Stimulated activated CD4-positive, alpha-beta T cell treated with anti-CD3 and anti-CD28 coated beads, Interleukin-4, amount 100 ng/mL, for 48 hours (primary cell): ENCODE measurements around the gene SMIM45.

Experiments
- DNase-seq, 2 donors: peaks; one replicate each; pipeline ENCODE4 v3.0.0-alpha.2; 2020; ENCODE audit warnings: low read depth in 2 of 2

Gene SMIM45

DNA sequence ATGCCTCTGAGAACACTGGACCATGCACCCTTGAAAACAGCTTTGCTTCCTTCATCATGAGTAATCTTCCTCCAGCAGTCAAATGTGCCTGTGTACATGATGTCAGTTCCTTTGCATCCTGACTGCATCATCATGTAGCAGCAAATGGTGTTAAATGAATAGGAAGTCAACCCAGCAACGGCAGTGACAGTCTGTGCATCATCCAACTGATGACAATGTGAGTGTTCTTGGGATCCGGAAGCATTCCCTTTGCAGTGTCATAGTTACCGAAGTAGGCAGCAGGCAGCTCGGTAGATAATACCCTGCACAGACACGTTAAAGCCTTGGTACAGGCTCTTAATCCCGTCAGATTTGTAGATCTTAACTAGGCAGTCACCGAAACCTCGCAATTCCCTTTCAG, 49.2 kb downstream of the SMIM45 start:
- no peak for DNase-seq

DNA sequence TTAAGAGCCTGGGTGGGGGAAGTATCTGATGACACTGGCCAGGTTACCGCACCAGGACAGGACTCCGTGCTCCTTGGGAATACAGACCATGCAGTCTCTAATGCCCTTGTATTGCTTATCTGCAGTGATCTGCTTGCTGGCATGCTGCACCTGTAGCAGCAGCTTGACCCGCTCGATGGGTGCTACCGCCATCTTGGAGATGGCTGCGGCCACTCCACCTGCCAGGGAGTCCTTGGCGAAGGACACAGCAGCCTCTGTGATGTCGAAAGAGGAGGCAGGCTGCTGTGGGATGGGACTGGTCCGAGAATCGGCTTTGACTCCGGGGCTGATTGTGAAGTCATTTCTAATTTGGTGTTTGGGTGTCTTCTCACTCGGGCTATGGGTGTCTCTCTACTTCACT, 49.8 kb downstream of the SMIM45 start:
- DNase-seq, result no peak

DNA sequence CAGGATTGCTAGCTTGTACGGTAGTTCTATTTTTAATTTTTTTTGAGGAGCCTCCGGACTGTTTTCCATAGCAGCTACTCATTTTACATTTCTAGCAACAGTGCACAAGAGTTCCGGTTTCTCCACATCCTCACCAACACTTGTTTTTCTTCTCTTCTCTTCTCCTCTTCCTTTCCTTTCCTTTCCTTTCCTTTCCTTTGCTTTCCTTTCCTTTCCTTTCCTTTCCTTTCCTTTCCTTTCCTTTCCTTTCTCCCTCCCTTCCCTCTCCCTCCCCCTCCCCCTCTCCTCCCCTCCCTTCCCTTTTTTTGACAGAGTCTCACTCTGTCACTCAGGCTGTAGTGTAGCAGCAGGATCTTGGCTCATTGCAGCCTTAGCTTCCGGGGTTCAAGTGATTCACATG, 56.0 kb downstream of the SMIM45 start:
- no peak for DNase-seq
